CD14-positive monocyte (primary cell): ENCODE data around the gene ADI1. TPM values are rescaled to one million over a fixed set of nuclear protein-coding genes. Genes with fewer than 3 reads are reported as not detected.
A peak's percentile ranks its signal among the peaks of the same experiment; 100 is the strongest.

Source experiments
- DNase-seq, 3 donors: peaks; one replicate each; pipeline ENCODE4 v3.0.0-alpha.2; 2011 to 2022
- H2AFZ ChIP-seq: 2 replicates; pipeline ENCODE4 v1.6.0; 2012; ENCODE audit warnings: mild to moderate bottlenecking, low read depth, low read length, inconsistent platforms; ENCODE audit not compliant: insufficient read depth, poor library complexity, severe bottlenecking
- H3K27ac ChIP-seq, 2 donors: 1 replicate in 1 of 2; 2 replicates in 1 of 2; pipeline ENCODE4 v1.5.1; 2012 to 2013; ENCODE audit warnings: low read length in 2 of 2, control low read depth in 1 of 2, inconsistent platforms in 1 of 2, low read depth in 1 of 2, mild to moderate bottlenecking in 1 of 2
- H3K27me3 ChIP-seq, 2 donors: one replicate each; pipeline versions ENCODE4 v1.6.0 to v1.6.1; 2011 to 2013; ENCODE audit warnings: low read length in 2 of 2; ENCODE audit not compliant: control insufficient read depth in 2 of 2, insufficient read depth in 2 of 2
- H3K36me3 ChIP-seq, 2 donors: replicated peaks in 1 of 2; 1 replicate in 1 of 2; 2 replicates in 1 of 2; pipeline versions ENCODE4 v1.5.1 to v1.6.1; 2012 to 2013; ENCODE audit warnings: low read length in 2 of 2, control low read depth in 1 of 2, inconsistent platforms in 1 of 2, mild to moderate bottlenecking in 1 of 2; ENCODE audit not compliant: insufficient read depth in 2 of 2, control insufficient read depth in 1 of 2
- H3K4me1 ChIP-seq, 2 donors: 1 replicate in 1 of 2; 2 replicates in 1 of 2; pipeline versions ENCODE4 v1.5.1 to v1.6.1; 2012 to 2013; ENCODE audit warnings: low read length in 2 of 2, control low read depth in 1 of 2, inconsistent platforms in 1 of 2, mild to moderate bottlenecking in 1 of 2, moderate library complexity in 1 of 2; ENCODE audit not compliant: insufficient read depth in 2 of 2, control insufficient read depth in 1 of 2
- H3K4me2 ChIP-seq: replicated peaks from 2 replicates; pipeline ENCODE3; 2012; ENCODE audit warnings: low read length, moderate library complexity, mild to moderate bottlenecking; ENCODE audit not compliant: poor library complexity, severe bottlenecking; ENCODE audit errors: extremely low read depth
- H3K4me3 ChIP-seq, 3 experiments: fragments of 200-600 bp in 1 of 3; sonication (generic) in 1 of 3; replicated peaks in 1 of 3; 1 replicate in 2 of 3; 2 replicates in 1 of 3; pipeline ENCODE4 v1.5.1; 2011 to 2013; ENCODE audit warnings: low read length in 3 of 3, mild to moderate bottlenecking in 3 of 3, control low read depth in 2 of 3, low read depth in 2 of 3, inconsistent platforms in 1 of 3, moderate library complexity in 1 of 3
- H3K79me2 ChIP-seq: 2 replicates; pipeline ENCODE4 v1.6.0; 2012; ENCODE audit warnings: mild to moderate bottlenecking, control low read depth, inconsistent platforms, low read length, moderate library complexity; ENCODE audit not compliant: insufficient read depth
- H3K9ac ChIP-seq: 2 replicates; pipeline ENCODE4 v1.6.0; 2017; ENCODE audit warnings: low read length, mild to moderate bottlenecking; ENCODE audit not compliant: insufficient read depth, poor library complexity, severe bottlenecking
- H3K9me3 ChIP-seq, 2 donors: replicated peaks in 1 of 2; 1 replicate in 1 of 2; 2 replicates in 1 of 2; pipeline versions ENCODE4 v1.5.1 to v1.6.1; 2012 to 2013; ENCODE audit warnings: low read length in 2 of 2, control low read depth in 1 of 2; ENCODE audit not compliant: control insufficient read depth in 1 of 2, insufficient read depth in 1 of 2
- H4K20me1 ChIP-seq: 2 replicates; pipeline ENCODE4 v1.6.0; 2012; ENCODE audit warnings: mild to moderate bottlenecking, low read length, control low read depth, moderate library complexity; ENCODE audit not compliant: insufficient read depth
- H3K27ac Mint-ChIP-seq, 7 donors: one replicate each; pipeline ENCODE4 v1.8.0; 2020; ENCODE audit warnings: mild to moderate bottlenecking in 7 of 7, mixed read lengths in 7 of 7, moderate library complexity in 6 of 7, inconsistent platforms in 2 of 7
- H3K27me3 Mint-ChIP-seq, 3 donors: one replicate each; pipeline ENCODE4 v1.8.0; 2021 to 2022; ENCODE audit warnings: low read depth in 3 of 3, mild to moderate bottlenecking in 3 of 3, mixed read lengths in 3 of 3, moderate library complexity in 3 of 3, inconsistent platforms in 1 of 3
- H3K36me3 Mint-ChIP-seq, 2 donors: one replicate each; pipeline ENCODE4 v1.8.0; 2020; ENCODE audit warnings: mixed read lengths in 2 of 2, inconsistent platforms in 1 of 2, mild to moderate bottlenecking in 1 of 2
- H3K4me1 Mint-ChIP-seq: one replicate; pipeline ENCODE4 v1.8.0; 2020; ENCODE audit warnings: mild to moderate bottlenecking, mixed read lengths
- H3K4me3 Mint-ChIP-seq, 2 donors: one replicate each; pipeline ENCODE4 v1.8.0; 2020; ENCODE audit warnings: mild to moderate bottlenecking in 2 of 2, mixed read lengths in 2 of 2, moderate library complexity in 1 of 2
- H3K9me3 Mint-ChIP-seq, 7 donors: one replicate each; pipeline ENCODE4 v1.8.0; 2020 to 2022; ENCODE audit warnings: mixed read lengths in 7 of 7, mild to moderate bottlenecking in 6 of 7, moderate library complexity in 6 of 7, inconsistent platforms in 2 of 7
- CTCF ChIP-seq: fragments of 200-600 bp; IDR thresholded peaks from one replicate; pipeline ENCODE4 v1.8.0; 2022; ENCODE audit warnings: antibody characterized with exemption, mild to moderate bottlenecking
- WGBS: methylation state at CpG from one replicate; pipeline ENCODE4 v1.1.5; 2013; ENCODE audit warnings: missing lambda C conversion rate; ENCODE audit not compliant: insufficient coverage; 5-methylcytosine and 5-hydroxymethylcytosine counted together
- intact Hi-C, 2 donors: fragments of 100-400 bp; cut with micrococcal nuclease; formaldehyde crosslinking; loops; one replicate each; pipeline versions ENCODE4 v1.15.0 to v1.15.1; 2023
- polyA plus RNA-seq, 3 donors: library from polyadenylated mRNA; depleted of rRNA in 1 of 3; unstranded in 2 of 3; stranded (reverse) in 1 of 3; fragments of 300-500 nt in 2 of 3; fragments of >200 nt in 1 of 3; fragmentation: Illumina TruSeq in 2 of 3; gene quantifications; 1 replicate in 2 of 3; 2 replicates in 1 of 3; pipeline ENCODE4 v1.2.3, GENCODE V29; 2012 to 2021

The ADI1 gene
- polyA plus RNA-seq, 3 donors, result 30.5 to 89.1 (median 79.3) TPM

GRCh38 chr2:3475771-3476170 lies 43.6 kb downstream of the ADI1 start:
- H3K27me3 Mint-ChIP-seq, result peaks cover 0 to 4% (median 0%) of the 10 kb centered on the region in 3 donors
- 97% methylated on average over 28 of the region's 28 CpGs for WGBS
- no peak overlapping the region for H3K4me3 ChIP-seq
- H3K27me3 ChIP-seq, result no peaks in the 10 kb centered on the region
- no peaks in the 10 kb centered on the region for H3K79me2 ChIP-seq
- no peaks in the 10 kb centered on the region for H3K9me3 ChIP-seq
- peaks cover 74 to 90% of the 10 kb centered on the region in 2 donors for H3K36me3 Mint-ChIP-seq
- no peak overlapping the region for H2AFZ ChIP-seq
- no peak overlapping the region for H3K4me3 Mint-ChIP-seq
- peaks cover 57 to 95% of the 10 kb centered on the region in 2 donors for H3K36me3 ChIP-seq
- no peaks in the 10 kb centered on the region for H3K4me1 ChIP-seq
- intact Hi-C loops, result no loop called here
- H3K27ac Mint-ChIP-seq, result no peak overlapping the region
- no peak overlapping the region for H3K27ac ChIP-seq
- no peaks in the 10 kb centered on the region for H4K20me1 ChIP-seq
- H3K9me3 Mint-ChIP-seq, result no peaks in the 10 kb centered on the region
- no peak for TF ChIP-seq CTCF
- peaks cover 4% of the 10 kb centered on the region for H3K4me1 Mint-ChIP-seq
- no peak overlapping the region for H3K4me2 ChIP-seq
- H3K9ac ChIP-seq, result no peak overlapping the region
- DNase-seq, result no peak

GRCh38 chr2:3472966-3473365 lies 46.4 kb downstream of the ADI1 start:
- no peak for DNase-seq
- no peak for TF ChIP-seq CTCF
- no peaks in the 10 kb centered on the region for H3K79me2 ChIP-seq
- Mint-ChIP-seq H3K4me1 (no peaks in the 10 kb centered on the region), H3K27ac (peak overlapping the region in 4 of 7 donors; percentile 21 to 66 (median 32)), H3K4me3 (no peak overlapping the region), H3K9me3 (no peaks in the 10 kb centered on the region), H3K27me3 (no peaks in the 10 kb centered on the region), H3K36me3 (peaks cover 79 to 89% of the 10 kb centered on the region in 2 donors)
- no peak overlapping the region for H3K4me3 ChIP-seq
- H4K20me1 ChIP-seq, result no peaks in the 10 kb centered on the region
- H2AFZ ChIP-seq, result no peak overlapping the region
- H3K4me2 ChIP-seq, result no peak overlapping the region
- H3K27ac ChIP-seq, result no peak overlapping the region
- H3K9ac ChIP-seq, result no peak overlapping the region
- H3K36me3 ChIP-seq, result peaks cover 61 to 97% of the 10 kb centered on the region in 2 donors
- H3K4me1 ChIP-seq, result no peaks in the 10 kb centered on the region
- intact Hi-C loops, result no loop called here
- H3K27me3 ChIP-seq, result no peaks in the 10 kb centered on the region
- H3K9me3 ChIP-seq, result no peaks in the 10 kb centered on the region
- WGBS, result 96% methylated on average over 8 of the region's 10 CpGs
